ENCODE results near the gene MED9. TPM values are rescaled to one million over a fixed set of nuclear protein-coding genes. Genes with fewer than 3 reads are reported as not detected.

The MED9 gene
- total and polyA plus RNA-seq, 2 donors (not counting 3 experiments of a cell fraction or from before 2014, with no cell fraction given) = 15.1 to 18.2 TPM

DNA sequence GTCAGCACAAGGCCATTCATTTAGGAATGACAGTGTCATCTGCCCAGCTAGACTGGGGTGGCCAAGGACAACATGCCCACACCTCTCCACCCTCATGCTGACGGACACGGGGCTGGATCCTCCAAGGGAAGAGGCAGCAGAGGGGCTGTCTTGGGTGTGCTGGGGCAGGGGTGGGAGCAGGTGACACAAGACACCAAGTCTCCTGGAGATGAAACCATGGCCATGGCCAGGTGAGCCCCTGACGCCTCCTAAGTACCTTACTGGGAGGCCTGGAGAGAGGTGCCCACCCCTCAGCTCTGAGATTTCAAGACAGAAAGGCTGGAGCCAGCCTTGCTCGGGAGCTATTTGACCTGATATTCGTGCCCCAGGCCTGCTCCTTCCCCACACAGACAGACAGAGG is 28.4 kb downstream of the MED9 start:
- Histone ChIP-seq H3K27me3 (ENCODE audit: control insufficient read depth in 2 of 2, insufficient read depth in 2 of 2, low read length in 2 of 2) (no peaks in the 10 kb centered on the region), H4K20me1 (replicated peaks; ENCODE audit: control insufficient read depth, extremely low read depth, insufficient read depth, low read length) (no peaks in the 10 kb centered on the region), H3K9me1 (replicated peaks; ENCODE audit: control insufficient read depth, extremely low read depth, insufficient read depth, low read length) (no peaks in the 10 kb centered on the region), H3K4me1 (ENCODE audit: control insufficient read depth, extremely low read depth, insufficient read depth, low read length) (no peaks in the 10 kb centered on the region), H3K79me2 (ENCODE audit: control insufficient read depth, insufficient read depth, low read length) (no peaks in the 10 kb centered on the region), H3K9me3 (replicated peaks; ENCODE audit: control insufficient read depth, insufficient read depth, low read length) (no peaks in the 10 kb centered on the region), H3K9ac (replicated peaks; ENCODE audit: extremely low read depth, insufficient read depth, low read length) (no peak overlapping the region), H3K4me2 (ENCODE audit: insufficient read depth, low read length) (no peak overlapping the region), H3K4me3 (replicated peaks in 1 of 3; ENCODE audit: insufficient read depth in 1 of 3, low read depth in 1 of 3, low read length in 3 of 3) (no peak overlapping the region), H3K36me3 (ENCODE audit: control insufficient read depth in 2 of 2, extremely low read depth in 1 of 2, insufficient read depth in 2 of 2, low read length in 2 of 2) (no peaks in the 10 kb centered on the region), H3K27ac (ENCODE audit: insufficient read depth, low read depth, low read length) (no peak overlapping the region), H2AFZ (ENCODE audit: low read depth, low read length) (no peak overlapping the region)
- intact Hi-C loops (cut with micrococcal nuclease) = no loop called here
- dilution Hi-C loops (cut with MboI; ENCODE audit: extremely low pct_ligation_motif_present, low sequenced_read_pairs) = no loop called here
- FAIRE-seq (no peak), DNase-seq (ENCODE audit: low read depth, low spot score) (no peak)
- no peak for TF ChIP-seq EZH2 (IDR thresholded peaks at IDR 0.05; ENCODE audit: borderline replicate concordance, low read depth, low read length, severe bottlenecking)
- TF ChIP-seq, protein P1, sequence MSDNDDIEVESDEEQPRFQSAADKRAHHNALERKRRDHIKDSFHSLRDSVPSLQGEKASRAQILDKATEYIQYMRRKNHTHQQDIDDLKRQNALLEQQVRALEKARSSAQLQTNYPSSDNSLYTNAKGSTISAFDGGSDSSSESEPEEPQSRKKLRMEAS (IDR thresholded peaks at IDR 0.05; ENCODE audit: insufficient read depth, insufficient read length) = no peak
- TF ChIP-seq FOS (IDR thresholded peaks at IDR 0.05; ENCODE audit: borderline replicate concordance, insufficient read depth, low read length) = no peak
- TF ChIP-seq JUN (IDR thresholded peaks at IDR 0.05; ENCODE audit: borderline replicate concordance, insufficient read depth, insufficient read length, low read depth) = no peak
- TF ChIP-seq GATA2 (IDR thresholded peaks at IDR 0.05; ENCODE audit: insufficient read depth, insufficient read length, low read depth, low read length) = no peak
- TF ChIP-seq POLR2A (IDR thresholded peaks at IDR 0.05; ENCODE audit: low read depth, low read length) = no peak
- TF ChIP-seq MYC (IDR thresholded peaks at IDR 0.05; ENCODE audit: low read depth, low read length) = no peak
- no peak for TF ChIP-seq POLR2AphosphoS5 (IDR thresholded peaks at IDR 0.05; ENCODE audit: insufficient read depth, low read depth, low read length)
- TF ChIP-seq, protein P2, sequence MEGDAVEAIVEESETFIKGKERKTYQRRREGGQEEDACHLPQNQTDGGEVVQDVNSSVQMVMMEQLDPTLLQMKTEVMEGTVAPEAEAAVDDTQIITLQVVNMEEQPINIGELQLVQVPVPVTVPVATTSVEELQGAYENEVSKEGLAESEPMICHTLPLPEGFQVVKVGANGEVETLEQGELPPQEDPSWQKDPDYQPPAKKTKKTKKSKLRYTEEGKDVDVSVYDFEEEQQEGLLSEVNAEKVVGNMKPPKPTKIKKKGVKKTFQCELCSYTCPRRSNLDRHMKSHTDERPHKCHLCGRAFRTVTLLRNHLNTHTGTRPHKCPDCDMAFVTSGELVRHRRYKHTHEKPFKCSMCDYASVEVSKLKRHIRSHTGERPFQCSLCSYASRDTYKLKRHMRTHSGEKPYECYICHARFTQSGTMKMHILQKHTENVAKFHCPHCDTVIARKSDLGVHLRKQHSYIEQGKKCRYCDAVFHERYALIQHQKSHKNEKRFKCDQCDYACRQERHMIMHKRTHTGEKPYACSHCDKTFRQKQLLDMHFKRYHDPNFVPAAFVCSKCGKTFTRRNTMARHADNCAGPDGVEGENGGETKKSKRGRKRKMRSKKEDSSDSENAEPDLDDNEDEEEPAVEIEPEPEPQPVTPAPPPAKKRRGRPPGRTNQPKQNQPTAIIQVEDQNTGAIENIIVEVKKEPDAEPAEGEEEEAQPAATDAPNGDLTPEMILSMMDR (IDR thresholded peaks at IDR 0.05; ENCODE audit: extremely low read depth in 1 of 2, insufficient read depth in 1 of 2, low read depth in 1 of 2, low read length in 2 of 2) = no peak
- ChIA-PET CTCF (interaction anchor here (1.6 to 4.0 kb wide), 2 partner anchors 9 to 63 kb away, joined by 6 to 33 read pairs; partner anchors contain the start of gene RASD1), POLR2A (interaction anchor here (1.4 kb wide), 1 partner anchor 9 kb away, joined by 3 read pairs; the partner anchor contains the start of gene RASD1)
- BruUV-seq (replicated peaks) = no TSS peak

All from endothelial cell of umbilical vein (primary cell).